Small intestine (tissue), 7 donors: ENCODE data around the gene BTNL9. TPM values are rescaled to one million over a fixed set of nuclear protein-coding genes. Genes with fewer than 3 reads are reported as not detected.

Experiments
- DNase-seq, 2 donors: peaks; one replicate each; pipeline versions ENCODE4 v3.0.0 to v3.0.0-alpha.2; 2013
- FAIRE-seq: peaks from 2 replicates; lab custom pipeline; 2012; peaks lifted over from hg19 to GRCh38; lab: Jason Lieb, UNC
- H3K27ac ChIP-seq, 3 donors: one replicate each; pipeline ENCODE4 v1.5.1; 2013; ENCODE audit warnings: low read length in 2 of 3, mild to moderate bottlenecking in 2 of 3, control low read depth in 1 of 3, inconsistent platforms in 1 of 3, low read depth in 1 of 3, moderate library complexity in 1 of 3
- H3K27me3 ChIP-seq, 3 donors: one replicate each; pipeline ENCODE4 v1.6.1; 2013; ENCODE audit warnings: low read length in 3 of 3, inconsistent platforms in 1 of 3; ENCODE audit not compliant: control insufficient read depth in 3 of 3, insufficient read depth in 3 of 3
- H3K36me3 ChIP-seq, 3 donors: one replicate each; pipeline ENCODE4 v1.6.1; 2013; ENCODE audit warnings: low read length in 3 of 3, inconsistent platforms in 1 of 3, low read depth in 1 of 3, mild to moderate bottlenecking in 1 of 3, moderate library complexity in 1 of 3; ENCODE audit not compliant: control insufficient read depth in 3 of 3, insufficient read depth in 2 of 3
- H3K4me1 ChIP-seq, 3 donors: one replicate each; pipeline ENCODE4 v1.6.1; 2013; ENCODE audit warnings: low read length in 2 of 3, inconsistent platforms in 1 of 3, low read depth in 1 of 3, mild to moderate bottlenecking in 1 of 3, moderate library complexity in 1 of 3; ENCODE audit not compliant: control insufficient read depth in 3 of 3, insufficient read depth in 2 of 3
- H3K4me3 ChIP-seq, 3 donors: one replicate each; pipeline ENCODE4 v1.5.1; 2013; ENCODE audit warnings: low read length in 3 of 3, control low read depth in 1 of 3, inconsistent platforms in 1 of 3, low read depth in 1 of 3, mild to moderate bottlenecking in 1 of 3, moderate library complexity in 1 of 3
- H3K9me3 ChIP-seq, 2 donors: one replicate each; pipeline ENCODE4 v1.6.1; 2013; ENCODE audit warnings: low read depth in 1 of 2, low read length in 1 of 2; ENCODE audit not compliant: control insufficient read depth in 2 of 2, insufficient read depth in 1 of 2
- WGBS, 3 donors: extraction: QIAGEN DNeasy Blood & Tissue Kit; methylation state at CpG; one replicate each; pipeline ENCODE4 v1.1.7; 2013; 5-methylcytosine and 5-hydroxymethylcytosine counted together
- polyA plus RNA-seq, 4 donors: library from polyadenylated mRNA; stranded (reverse) in 3 of 4; unstranded in 1 of 4; fragments of 200-250 nt in 3 of 4; fragments of 120-200 nt in 1 of 4; gene quantifications; one replicate each; pipeline versions ENCODE4 v1.2.1 to v1.2.3, GENCODE V29; 2013
- donor health status: healthy with polysubstance abuse.
- donor health status: control.
- donor health status: control.
- donor health status: Bipolar disorder and iron deficiency.
- donor health status: healthy.

The BTNL9 gene
- polyA plus RNA-seq, 4 donors: 0.27 to 6.5 (median 2.7) TPM

- Histone ChIP-seq H3K4me1 (no peaks in the 10 kb centered on the region), H3K27ac (no peak overlapping the region), H3K4me3 (no peak overlapping the region), H3K27me3 (peaks cover 0 to 55% (median 30%) of the 10 kb centered on the region in 3 donors), H3K9me3 (peaks cover 0 to under 1% of the 10 kb centered on the region in 2 donors), H3K36me3 (no peaks in the 10 kb centered on the region)
- 44 to 52% (median 45%) methylated on average over 10 to 11 of the region's 11 CpGs for WGBS, 3 donors
- no peak for FAIRE-seq
- no peak for DNase-seq
Observed at GRCh38 chr5:181109489-181110013, 69.5 kb downstream of the BTNL9 start.

DNA sequence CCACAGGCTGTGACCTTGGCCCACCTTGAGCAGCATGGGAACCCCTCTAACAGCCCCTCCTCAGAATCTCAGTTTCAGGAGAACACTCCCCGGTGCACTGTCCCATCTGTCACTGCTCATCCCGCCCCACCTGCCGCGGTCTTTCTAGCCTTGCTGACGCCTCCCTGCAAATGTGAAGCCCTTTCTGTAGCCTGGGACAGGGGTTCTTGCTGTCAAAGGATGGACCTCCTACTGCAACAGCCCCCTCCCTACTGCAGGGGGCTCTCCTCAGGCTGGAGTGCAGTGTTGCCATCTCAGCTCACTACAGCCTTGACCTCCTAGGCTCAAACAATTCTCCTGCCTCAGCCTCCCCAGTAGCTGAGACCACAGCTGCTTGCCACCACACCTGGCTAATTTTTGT is 70.9 kb downstream of the BTNL9 start:
- Histone ChIP-seq H3K36me3 (no peaks in the 10 kb centered on the region), H3K27ac (no peak overlapping the region), H3K9me3 (peaks cover 0 to 2% of the 10 kb centered on the region in 2 donors), H3K27me3 (peaks cover 0 to 57% (median 26%) of the 10 kb centered on the region in 3 donors), H3K4me3 (no peak overlapping the region), H3K4me1 (no peaks in the 10 kb centered on the region)
- DNase-seq: no peak
- FAIRE-seq: no peak
- WGBS, 3 donors: 84 to 87% (median 85%) methylated on average over 5 of the region's 5 CpGs

Other genes with a start within 250 kb of the BTNL9 start
- 100 to 1,000 TPM in 2 of 4 donors, 10 to 100 TPM in 2; 52.3 to 125 (median 89.2) TPM for gene MGAT1, start 237.5 kb upstream of the BTNL9 start, polyA plus RNA-seq
- 10 to 100 TPM in 3 of 4 donors, 1 to 10 TPM in 1; 8.7 to 57.2 (median 16.2) TPM for gene ZFP62, start 179.0 kb upstream of the BTNL9 start, polyA plus RNA-seq
- 100 to 1,000 TPM in 2 of 4 donors, 10 to 100 TPM in 2; 53.8 to 192 (median 84.5) TPM for gene BTNL8, start 141.1 kb upstream of the BTNL9 start, polyA plus RNA-seq
- gene BTNL3, start 51.4 kb upstream of the BTNL9 start, polyA plus RNA-seq: 100 to 1,000 TPM in 2 of 4 donors, 10 to 100 TPM in 2; 35.6 to 162 (median 102) TPM
- not detected for gene OR2V1, start 90.9 kb downstream of the BTNL9 start, polyA plus RNA-seq
- gene OR2V2, start 107.3 kb downstream of the BTNL9 start, polyA plus RNA-seq: not detected
- gene TRIM7, start 164.9 kb downstream of the BTNL9 start, polyA plus RNA-seq: 1 to 10 TPM in 1 of 4 donors, under 1 TPM in 2, not detected in 1; 0.22 to 2.1 (median 0.89) TPM
- gene TRIM41, start 183.0 kb downstream of the BTNL9 start, polyA plus RNA-seq: 10 to 100 TPM; 19.2 to 25.0 (median 21.6) TPM
- gene RACK1, start 203.6 kb downstream of the BTNL9 start, polyA plus RNA-seq: 1,000 to 10,000 TPM; 1,482 to 3,503 (median 2,448) TPM
- 10 to 100 TPM in 1 of 4 donors, 1 to 10 TPM in 3; 2.4 to 29.7 (median 7.2) TPM for gene TRIM52, start 220.9 kb downstream of the BTNL9 start, polyA plus RNA-seq